GM18519 (cell line): ENCODE measurements around the gene SDC4.
A peak's percentile ranks its signal among the peaks of the same experiment; 100 is the strongest.

Source experiments
- ATAC-seq: cut with Tn5 transposase; IDR thresholded peaks from one replicate; pipeline ENCODE4 v1.9.1; 2021; ENCODE audit warnings: mild to moderate bottlenecking, moderate library complexity; ENCODE audit not compliant: unreplicated experiment, low FRiP score

SDC4 gene

GRCh38 chr20:45322952-45323383, 25.3 kb downstream of the SDC4 start:
- ATAC-seq, result no peak

GRCh38 chr20:45320948-45321595, 27.2 kb downstream of the SDC4 start:
- ATAC-seq, result peak; percentile 50

GRCh38 chr20:45318948-45319347, 29.3 kb downstream of the SDC4 start:
- ATAC-seq, result no peak

- no peak for ATAC-seq
These were observed 29.8 kb downstream of the SDC4 start for GRCh38 chr20:45318386-45318939.

GRCh38 chr20:45317826-45318225, 30.4 kb downstream of the SDC4 start:
- no peak for ATAC-seq

GRCh38 chr20:45316150-45317080, 31.8 kb downstream of the SDC4 start:
- ATAC-seq, result no peak

- ATAC-seq, result no peak
These were observed 32.6 kb downstream of the SDC4 start for GRCh38 chr20:45315672-45316071.

- no peak for ATAC-seq
These were observed 34.3 kb downstream of the SDC4 start for GRCh38 chr20:45313943-45314342.

GRCh38 chr20:45313065-45313695, 35.0 kb downstream of the SDC4 start:
- ATAC-seq, result no peak

GRCh38 chr20:45312241-45312640, 36.0 kb downstream of the SDC4 start:
- no peak for ATAC-seq

GRCh38 chr20:45311589-45312211, 36.5 kb downstream of the SDC4 start:
- no peak for ATAC-seq

- ATAC-seq, result no peak
These were observed 39.1 kb downstream of the SDC4 start for GRCh38 chr20:45309075-45309474.

- no peak for ATAC-seq
These were observed 40.0 kb downstream of the SDC4 start, which contains the start of gene MATN4 for GRCh38 chr20:45308117-45308778. Gene MATN4 (minus strand): TSS chr20:45308299. CDS start chr20:45305582, 2,717 bp downstream.

- ATAC-seq, result no peak
These were observed 41.1 kb downstream of the SDC4 start for GRCh38 chr20:45307076-45307640.

GRCh38 chr20:45306431-45306982, 41.7 kb downstream of the SDC4 start, which contains the start of gene RBPJL:
Gene RBPJL (plus strand): TSS chr20:45306840. CDS start chr20:45306923, 83 bp downstream.
- no peak for ATAC-seq

- ATAC-seq, result no peak
These were observed 43.0 kb downstream of the SDC4 start for GRCh38 chr20:45305262-45305661.

GRCh38 chr20:45304464-45304999, 43.7 kb downstream of the SDC4 start:
- ATAC-seq, result no peak

GRCh38 chr20:45303586-45304463, 44.4 kb downstream of the SDC4 start:
- ATAC-seq, result no peak
